Gastrocnemius medialis (tissue), 4 donors: ENCODE results near the gene GNAQ. TPM values are rescaled to one million over a fixed set of nuclear protein-coding genes. Genes with fewer than 3 reads are reported as not detected.

ENCODE experiments used
- ATAC-seq, 2 donors: fragments of 150-250 bp; one replicate each; pipeline ENCODE4 v1.9.1; 2016
- DNase-seq, 2 donors: peaks; one replicate each; pipeline ENCODE4 v3.0.0-alpha.2; 2019
- H3K27ac ChIP-seq, 4 donors: fragments of 200-600 bp; sonication (generic); 1 replicate in 1 of 4; 2 replicates in 3 of 4; pipeline ENCODE4 v1.5.1; 2016 to 2018; ENCODE audit warnings: mild to moderate bottlenecking in 2 of 4, moderate library complexity in 1 of 4
- H3K27me3 ChIP-seq, 3 donors: fragments of 200-600 bp; sonication (generic) in 2 of 3; 1 replicate in 1 of 3; 2 replicates in 2 of 3; pipeline versions ENCODE4 v1.5.1 to v1.6.0; 2016 to 2019; ENCODE audit warnings: mild to moderate bottlenecking in 1 of 3, moderate library complexity in 1 of 3
- H3K36me3 ChIP-seq, 2 donors: fragments of 200-600 bp; sonication (generic) in 1 of 2; one replicate each; pipeline ENCODE4 v1.5.1; 2017 to 2018
- H3K4me1 ChIP-seq, 2 donors: fragments of 200-600 bp; sonication (generic) in 1 of 2; one replicate each; pipeline ENCODE4 v1.5.1; 2016 to 2017; ENCODE audit warnings: mild to moderate bottlenecking in 2 of 2
- H3K4me3 ChIP-seq, 4 donors: fragments of 200-600 bp; sonication (generic) in 3 of 4; 1 replicate in 1 of 4; 2 replicates in 3 of 4; pipeline ENCODE4 v1.5.1; 2016 to 2019; ENCODE audit warnings: mild to moderate bottlenecking in 2 of 4
- H3K9me3 ChIP-seq, 3 donors: fragments of 200-600 bp; sonication (generic) in 2 of 3; 1 replicate in 1 of 3; 2 replicates in 2 of 3; pipeline ENCODE4 v1.5.1; 2016 to 2019
- POLR2A ChIP-seq, 2 donors: fragments of 450-650 bp; IDR thresholded peaks; one replicate each; pipeline ENCODE4 v1.6.1; 2017; ENCODE audit warnings: antibody characterized with exemption in 2 of 2, mild to moderate bottlenecking in 2 of 2, moderate library complexity in 2 of 2
- in situ Hi-C, 4 donors: fragments of 200-750 bp; cut with MboI; loops; one replicate each; pipeline versions ENCODE4 v1.15.0 to v1.8.0; 2017; ENCODE audit warnings: low sequenced_read_pairs in 4 of 4
- intact Hi-C: fragments of 100-400 bp; cut with DNase I; formaldehyde crosslinking; loops from one replicate; pipeline ENCODE4 v1.15.1; 2023; ENCODE audit warnings: low total_unique reads
- total RNA-seq, 4 donors: library from RNA; depleted of rRNA; stranded (reverse); fragments of >200 nt; gene quantifications; one replicate each; pipeline versions ENCODE4 v1.1.0 to v1.2.3, GENCODE V29; 2016
- TF ChIP-seq, protein P1 (sequence below), 5 experiments: fragments of 450-650 bp in 3 of 5; fragments of 200-600 bp in 2 of 5; sonication (generic) in 2 of 5; IDR thresholded peaks in 4 of 5; conservative IDR thresholded peaks in 1 of 5; 1 replicate in 4 of 5; 2 replicates in 1 of 5; pipeline ENCODE4 v1.5.1; 2016 to 2019; ENCODE audit warnings: antibody characterized with exemption in 5 of 5, mild to moderate bottlenecking in 3 of 5, moderate library complexity in 3 of 5

Gene GNAQ
- total RNA-seq, 4 donors from 2014 or later: 11.3 to 25.9 (median 18.7) TPM

DNA sequence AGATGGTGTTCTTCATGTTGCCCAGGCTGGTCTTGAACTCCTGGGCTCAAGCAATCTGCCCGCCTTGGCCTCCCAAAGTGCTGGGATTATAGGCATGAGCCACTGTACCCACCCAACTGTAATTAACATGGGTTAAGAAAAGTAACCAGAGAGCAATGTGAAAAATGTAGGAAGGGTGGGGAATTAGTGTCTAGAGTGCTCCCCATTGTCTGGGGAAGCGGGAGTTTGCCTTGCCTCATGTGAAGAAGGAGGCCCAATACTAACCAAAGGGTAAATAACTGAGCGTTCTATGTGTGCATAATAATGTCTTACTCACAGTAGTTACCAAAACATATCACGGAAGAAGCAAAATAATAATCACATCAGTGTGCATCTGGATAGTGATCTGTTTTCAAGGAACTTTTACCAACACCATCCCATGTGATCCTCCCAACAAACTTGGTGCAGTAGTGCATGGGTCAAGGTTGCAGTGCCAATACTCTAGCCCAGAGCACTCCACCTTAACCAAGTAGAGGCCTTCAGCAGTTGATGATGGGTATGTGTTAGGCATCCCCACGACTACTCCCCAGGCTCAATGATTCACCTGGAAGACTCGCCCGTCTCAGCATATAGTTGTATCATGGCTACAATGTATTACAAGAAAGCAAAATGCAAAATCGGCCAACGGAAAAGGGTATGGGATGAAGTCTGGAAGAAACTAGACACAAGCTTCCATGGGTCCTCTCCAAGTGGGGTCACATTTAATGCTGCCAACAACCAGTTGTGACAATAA lies 26.2 kb downstream of the GNAQ start:
- Histone ChIP-seq H3K27me3 (no peaks in the 10 kb centered on the region), H3K4me3 (no peak overlapping the region), H3K27ac (no peak overlapping the region), H3K4me1 (peaks cover 7 to 24% of the 10 kb centered on the region in 2 donors), H3K9me3 (no peaks in the 10 kb centered on the region), H3K36me3 (no peaks in the 10 kb centered on the region)
- DNase-seq (no peak), ATAC-seq (no peak)
- intact Hi-C loops (no loop called here), in situ Hi-C loops (no loop called here)
- no peak for TF ChIP-seq POLR2A (IDR thresholded peaks at IDR 0.05)
- TF ChIP-seq, protein P1, sequence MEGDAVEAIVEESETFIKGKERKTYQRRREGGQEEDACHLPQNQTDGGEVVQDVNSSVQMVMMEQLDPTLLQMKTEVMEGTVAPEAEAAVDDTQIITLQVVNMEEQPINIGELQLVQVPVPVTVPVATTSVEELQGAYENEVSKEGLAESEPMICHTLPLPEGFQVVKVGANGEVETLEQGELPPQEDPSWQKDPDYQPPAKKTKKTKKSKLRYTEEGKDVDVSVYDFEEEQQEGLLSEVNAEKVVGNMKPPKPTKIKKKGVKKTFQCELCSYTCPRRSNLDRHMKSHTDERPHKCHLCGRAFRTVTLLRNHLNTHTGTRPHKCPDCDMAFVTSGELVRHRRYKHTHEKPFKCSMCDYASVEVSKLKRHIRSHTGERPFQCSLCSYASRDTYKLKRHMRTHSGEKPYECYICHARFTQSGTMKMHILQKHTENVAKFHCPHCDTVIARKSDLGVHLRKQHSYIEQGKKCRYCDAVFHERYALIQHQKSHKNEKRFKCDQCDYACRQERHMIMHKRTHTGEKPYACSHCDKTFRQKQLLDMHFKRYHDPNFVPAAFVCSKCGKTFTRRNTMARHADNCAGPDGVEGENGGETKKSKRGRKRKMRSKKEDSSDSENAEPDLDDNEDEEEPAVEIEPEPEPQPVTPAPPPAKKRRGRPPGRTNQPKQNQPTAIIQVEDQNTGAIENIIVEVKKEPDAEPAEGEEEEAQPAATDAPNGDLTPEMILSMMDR (IDR thresholded peaks at IDR 0.05 in 4 of 5, conservative IDR thresholded peaks at IDR 0.05 in 1 of 5): no peak

DNA sequence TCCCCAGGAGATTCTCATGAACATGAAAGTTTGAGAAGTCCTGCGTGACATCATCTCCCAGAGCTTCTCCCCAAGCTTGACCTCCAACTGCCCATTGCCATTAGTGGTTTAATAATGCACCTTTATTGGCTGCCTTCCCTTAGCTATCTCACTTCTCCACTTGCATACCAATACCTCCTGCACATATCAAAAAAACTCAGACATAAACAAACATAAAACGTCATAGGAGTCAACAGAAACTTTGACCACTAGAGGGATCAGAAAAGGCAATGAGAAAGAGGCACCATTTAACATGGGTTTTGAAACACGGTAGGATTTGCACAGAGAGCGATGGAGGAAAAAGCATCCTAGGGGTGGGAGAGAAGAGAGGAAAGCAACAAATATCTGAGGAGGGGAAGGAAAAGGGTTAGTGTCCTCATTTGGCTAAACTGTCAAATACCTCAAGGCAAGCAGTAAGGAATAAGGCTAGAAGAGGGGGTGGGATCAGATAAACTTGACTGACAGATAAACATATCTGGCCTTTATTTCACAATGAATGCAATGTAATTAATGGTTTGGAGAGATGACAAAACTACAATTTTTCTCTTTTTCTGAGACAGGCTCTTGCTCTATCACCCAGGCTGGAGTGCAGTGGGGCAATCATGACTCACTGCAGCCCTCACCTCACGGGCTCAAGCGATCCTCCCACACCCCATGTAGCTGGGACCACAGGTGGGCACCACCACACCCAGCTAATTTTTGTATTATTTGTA lies 27.0 kb downstream of the GNAQ start:
- ATAC-seq: no peak
- Histone ChIP-seq H3K27me3 (no peaks in the 10 kb centered on the region), H3K9me3 (no peaks in the 10 kb centered on the region), H3K4me1 (peaks cover 7 to 23% of the 10 kb centered on the region in 2 donors), H3K36me3 (no peaks in the 10 kb centered on the region), H3K27ac (no peak overlapping the region), H3K4me3 (no peak overlapping the region)
- no peak for TF ChIP-seq POLR2A (IDR thresholded peaks at IDR 0.05)
- TF ChIP-seq, protein P1 (IDR thresholded peaks at IDR 0.05 in 4 of 5, conservative IDR thresholded peaks at IDR 0.05 in 1 of 5): peak in 1 of 5 experiments; percentile 25
- in situ Hi-C loops (no loop called here), intact Hi-C loops (no loop called here)
- no peak for DNase-seq

DNA sequence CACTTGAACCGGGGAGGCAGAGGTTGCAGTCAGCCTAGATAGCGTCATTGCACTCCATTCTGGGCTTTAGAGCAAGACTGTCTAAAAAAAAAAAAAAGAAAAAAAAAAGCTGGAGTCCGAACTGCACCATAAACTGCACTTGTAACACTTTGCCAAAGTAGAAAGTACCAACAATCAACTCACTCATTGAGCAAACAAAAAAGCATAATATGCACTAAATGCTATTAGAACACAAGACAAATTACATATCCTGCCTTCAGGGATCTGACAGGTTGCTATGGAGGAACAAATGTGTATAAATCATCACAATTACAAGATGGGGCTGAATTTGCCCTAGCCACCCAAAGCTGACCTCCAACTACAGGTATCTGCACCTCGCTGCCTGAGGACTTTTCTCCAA lies 27.9 kb downstream of the GNAQ start:
- no peaks in the 10 kb centered on the region for H3K36me3 ChIP-seq
- H3K9me3 ChIP-seq: no peaks in the 10 kb centered on the region
- in situ Hi-C loops: no loop called here
- intact Hi-C loops: no loop called here
- no peak overlapping the region for H3K27ac ChIP-seq
- H3K4me3 ChIP-seq: no peak overlapping the region
- DNase-seq: no peak
- ATAC-seq: no peak
- H3K27me3 ChIP-seq: no peaks in the 10 kb centered on the region
- TF ChIP-seq POLR2A (IDR thresholded peaks at IDR 0.05): no peak
- TF ChIP-seq, protein P1 (IDR thresholded peaks at IDR 0.05 in 4 of 5, conservative IDR thresholded peaks at IDR 0.05 in 1 of 5): no peak
- peaks cover 14 to 21% of the 10 kb centered on the region in 2 donors for H3K4me1 ChIP-seq

DNA sequence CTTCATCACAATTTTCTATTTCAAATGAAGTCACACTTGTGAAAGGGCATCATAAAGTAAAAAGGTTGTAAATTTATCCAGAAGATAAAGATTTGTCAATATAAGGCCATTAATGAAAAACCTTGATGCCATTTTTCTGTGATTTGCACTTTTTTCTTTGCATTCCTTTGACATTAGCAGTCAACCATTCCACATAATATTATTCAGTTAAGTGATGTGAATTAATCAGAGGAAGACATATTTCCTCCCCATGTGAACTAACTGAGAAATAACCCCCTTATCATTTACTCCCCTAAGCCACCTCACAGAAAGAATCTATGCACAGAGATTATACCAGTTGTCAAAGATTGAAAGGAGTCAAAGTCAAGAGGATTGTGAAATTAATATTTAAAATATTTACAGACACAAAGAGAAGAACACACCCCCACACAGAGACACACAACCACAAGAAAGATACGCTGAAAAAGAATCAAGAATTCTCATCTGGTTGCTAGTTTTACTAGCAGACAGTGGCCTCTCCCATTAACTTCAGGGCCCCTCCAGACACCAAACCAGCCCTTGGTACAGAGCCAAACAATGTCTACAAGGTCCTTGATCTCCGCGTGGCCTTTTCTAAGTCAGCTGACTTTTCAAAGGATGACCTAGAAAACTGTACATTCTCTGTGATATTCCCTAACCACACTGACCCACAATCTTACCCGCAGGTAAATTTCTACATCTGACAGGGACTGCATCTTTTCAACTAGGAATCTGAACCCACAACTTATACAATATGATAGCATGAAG lies 29.5 kb downstream of the GNAQ start:
- H3K4me1 ChIP-seq: peaks cover 14 to 18% of the 10 kb centered on the region in 2 donors
- in situ Hi-C loops: no loop called here

More for the DNA sequence above, 29.5 kb downstream of the GNAQ start:
- no peaks in the 10 kb centered on the region for H3K9me3 ChIP-seq
- H3K27me3 ChIP-seq: no peaks in the 10 kb centered on the region
- no peak overlapping the region for H3K27ac ChIP-seq
- no peak for TF ChIP-seq POLR2A (IDR thresholded peaks at IDR 0.05)
- TF ChIP-seq, protein P1 (IDR thresholded peaks at IDR 0.05 in 4 of 5, conservative IDR thresholded peaks at IDR 0.05 in 1 of 5): no peak
- no peak overlapping the region for H3K4me3 ChIP-seq
- ATAC-seq (no peak), DNase-seq (no peak)
- H3K36me3 ChIP-seq: no peaks in the 10 kb centered on the region
- intact Hi-C loops: no loop called here
